H9 (cell line): Measurements from ENCODE around the gene PPP1R12A. TPM values are rescaled to one million over a fixed set of nuclear protein-coding genes. Genes with fewer than 3 reads are reported as not detected.

ENCODE experiments used
- DNase-seq: peaks from one replicate; pipeline ENCODE4 v3.0.0-alpha.2; 2017
- H2AFZ ChIP-seq: one replicate; pipeline ENCODE4 v1.6.1; 2013; ENCODE audit warnings: mild to moderate bottlenecking, low read length, control low read depth, moderate library complexity
- H2AK5ac ChIP-seq: 2 replicates; pipeline ENCODE4 v1.6.1; 2013; ENCODE audit warnings: low read length, control low read depth, mixed read lengths; ENCODE audit not compliant: insufficient read length
- H2BK120ac ChIP-seq: one replicate; pipeline ENCODE4 v1.6.1; 2013; ENCODE audit warnings: low read depth, mild to moderate bottlenecking, low read length, control low read depth, inconsistent platforms; ENCODE audit not compliant: poor library complexity, severe bottlenecking
- H2BK12ac ChIP-seq: 2 replicates; pipeline ENCODE4 v1.6.1; 2013; ENCODE audit warnings: low read length, control low read depth, mixed read lengths, low read depth; ENCODE audit not compliant: insufficient read length
- H2BK15ac ChIP-seq: 2 replicates; pipeline ENCODE4 v1.6.1; 2013; ENCODE audit warnings: low read depth, low read length, control low read depth
- H2BK20ac ChIP-seq: one replicate; pipeline ENCODE4 v1.6.1; 2013; ENCODE audit warnings: low read depth, mild to moderate bottlenecking, low read length, control low read depth, inconsistent platforms; ENCODE audit not compliant: poor library complexity, severe bottlenecking
- H2BK5ac ChIP-seq: 2 replicates; pipeline ENCODE4 v1.6.1; 2013; ENCODE audit warnings: low read length, control low read depth, mixed read lengths; ENCODE audit not compliant: insufficient read length
- H3K14ac ChIP-seq: 2 replicates; pipeline ENCODE4 v1.6.1; 2013; ENCODE audit warnings: low read length, control low read depth; ENCODE audit not compliant: insufficient read depth
- H3K18ac ChIP-seq: 2 replicates; pipeline ENCODE4 v1.6.1; 2013; ENCODE audit warnings: low read depth, mild to moderate bottlenecking, mixed read lengths, low read length, control low read depth; ENCODE audit not compliant: insufficient read length
- H3K23ac ChIP-seq: 2 replicates; pipeline ENCODE4 v1.6.1; 2013; ENCODE audit warnings: low read length, control low read depth, mixed read lengths, low read depth; ENCODE audit not compliant: insufficient read length
- H3K23me2 ChIP-seq: 2 replicates; pipeline ENCODE4 v1.6.1; 2013; ENCODE audit warnings: low read depth, mild to moderate bottlenecking, mixed read lengths, low read length, control low read depth; ENCODE audit not compliant: insufficient read length, poor library complexity, severe bottlenecking
- H3K27ac ChIP-seq: 2 replicates; pipeline ENCODE4 v1.5.1; 2013; ENCODE audit warnings: low read length, control low read depth, mixed read lengths, low read depth; ENCODE audit not compliant: insufficient read length
- H3K27me3 ChIP-seq: 2 replicates; pipeline ENCODE4 v1.6.1; 2013; ENCODE audit warnings: low read length, control low read depth, inconsistent platforms; ENCODE audit not compliant: insufficient read depth
- H3K4ac ChIP-seq: 2 replicates; pipeline ENCODE4 v1.6.1; 2013; ENCODE audit warnings: low read depth, mild to moderate bottlenecking, control low read depth, inconsistent platforms, low read length, moderate library complexity
- H3K4me1 ChIP-seq: 2 replicates; pipeline ENCODE4 v1.6.1; 2013; ENCODE audit warnings: low read length, control low read depth, inconsistent platforms; ENCODE audit not compliant: insufficient read depth
- H3K4me2 ChIP-seq: 2 replicates; pipeline ENCODE4 v1.6.1; 2013; ENCODE audit warnings: low read length, control low read depth, mixed read lengths; ENCODE audit not compliant: insufficient read length, insufficient read depth
- H3K56ac ChIP-seq: 2 replicates; pipeline ENCODE4 v1.6.1; 2013; ENCODE audit warnings: low read depth, mild to moderate bottlenecking, mixed read lengths, low read length, control low read depth; ENCODE audit not compliant: insufficient read length
- H3K79me1 ChIP-seq: 2 replicates; pipeline ENCODE4 v1.6.1; 2013; ENCODE audit warnings: low read depth, mild to moderate bottlenecking, moderate library complexity, low read length, control low read depth, inconsistent platforms; ENCODE audit not compliant: insufficient read depth, poor library complexity, severe bottlenecking
- H3K79me2 ChIP-seq: 2 replicates; pipeline ENCODE4 v1.6.1; 2013; ENCODE audit warnings: low read length, control low read depth, inconsistent platforms; ENCODE audit not compliant: insufficient read depth
- H3K9ac ChIP-seq: 2 replicates; pipeline ENCODE4 v1.6.1; 2013; ENCODE audit warnings: low read length, control low read depth, mixed read lengths; ENCODE audit not compliant: insufficient read length; ENCODE audit errors: extremely low read depth
- H3K9me3 ChIP-seq: one replicate; pipeline ENCODE4 v1.6.1; 2013; ENCODE audit warnings: low read depth, low read length, inconsistent platforms; ENCODE audit not compliant: control insufficient read depth
- H3T11ph ChIP-seq: one replicate; pipeline ENCODE4 v1.6.1; 2013; ENCODE audit warnings: mild to moderate bottlenecking, low read length, control low read depth, inconsistent platforms
- H4K20me1 ChIP-seq: one replicate; pipeline ENCODE4 v1.6.1; 2013; ENCODE audit not compliant: control insufficient read depth, insufficient read length, insufficient read depth
- H4K5ac ChIP-seq: 2 replicates; pipeline ENCODE4 v1.6.1; 2013; ENCODE audit warnings: low read depth, mild to moderate bottlenecking, mixed read lengths, low read length, control low read depth; ENCODE audit not compliant: insufficient read length
- H4K8ac ChIP-seq: replicated peaks from 2 replicates; pipeline ENCODE4 v1.6.1; 2013; ENCODE audit warnings: low read length, control low read depth, mixed read lengths, low read depth; ENCODE audit not compliant: insufficient read length
- H4K91ac ChIP-seq: 2 replicates; pipeline ENCODE4 v1.6.1; 2013; ENCODE audit warnings: low read depth, mild to moderate bottlenecking, moderate library complexity, mixed read lengths, low read length, control low read depth; ENCODE audit not compliant: insufficient read length
- H3K27ac Mint-ChIP-seq, 3 experiments: 2 replicates in 2 of 3; 3 replicates in 1 of 3; pipeline ENCODE4 v1.8.0; 2020 to 2021; ENCODE audit warnings: mixed read lengths in 3 of 3, mild to moderate bottlenecking in 1 of 3, moderate library complexity in 1 of 3
- H3K27me3 Mint-ChIP-seq: 2 replicates; pipeline ENCODE4 v1.8.0; 2021; ENCODE audit warnings: low read depth, mild to moderate bottlenecking, moderate library complexity, mixed read lengths
- H3K36me3 Mint-ChIP-seq, 3 experiments: 2 replicates in 2 of 3; 3 replicates in 1 of 3; pipeline ENCODE4 v1.8.0; 2020 to 2021; ENCODE audit warnings: low read depth in 3 of 3, mixed read lengths in 3 of 3; ENCODE audit not compliant: insufficient read depth in 1 of 3
- H3K4me1 Mint-ChIP-seq, 2 experiments: 2 replicates each; pipeline ENCODE4 v1.8.0; 2020; ENCODE audit warnings: mixed read lengths in 2 of 2
- H3K4me3 Mint-ChIP-seq, 2 experiments: 2 replicates in 1 of 2; 3 replicates in 1 of 2; pipeline ENCODE4 v1.8.0; 2020 to 2021; ENCODE audit warnings: mild to moderate bottlenecking in 2 of 2, mixed read lengths in 2 of 2, moderate library complexity in 1 of 2
- H3K9me3 Mint-ChIP-seq, 2 experiments: 2 replicates in 1 of 2; 3 replicates in 1 of 2; pipeline ENCODE4 v1.8.0; 2020; ENCODE audit warnings: mild to moderate bottlenecking in 2 of 2, mixed read lengths in 2 of 2, moderate library complexity in 1 of 2
- WGBS: extraction: QIAGEN DNeasy Blood & Tissue Kit; methylation state at CpG from one replicate; pipeline ENCODE4 v1.1.7; 2013; ENCODE audit warnings: missing lambda C conversion rate, low lambda C conversion rate, mixed read lengths; ENCODE audit not compliant: insufficient read length; ENCODE audit errors: extremely low coverage; 5-methylcytosine and 5-hydroxymethylcytosine counted together
- total RNA-seq: library from RNA; stranded (reverse); gene quantifications from 2 replicates; pipeline ENCODE4 v1.2.1, GENCODE V29; 2021
- TF ChIP-seq, protein P1 (sequence below): fragments of 200-600 bp; sonication (generic); conservative IDR thresholded peaks from 3 replicates; pipeline ENCODE4 v1.8.0; 2021; ENCODE audit warnings: antibody characterized with exemption, mild to moderate bottlenecking

The PPP1R12A gene
- total RNA-seq, 1 experiment from 2014 or later: 93.5 TPM

DNA sequence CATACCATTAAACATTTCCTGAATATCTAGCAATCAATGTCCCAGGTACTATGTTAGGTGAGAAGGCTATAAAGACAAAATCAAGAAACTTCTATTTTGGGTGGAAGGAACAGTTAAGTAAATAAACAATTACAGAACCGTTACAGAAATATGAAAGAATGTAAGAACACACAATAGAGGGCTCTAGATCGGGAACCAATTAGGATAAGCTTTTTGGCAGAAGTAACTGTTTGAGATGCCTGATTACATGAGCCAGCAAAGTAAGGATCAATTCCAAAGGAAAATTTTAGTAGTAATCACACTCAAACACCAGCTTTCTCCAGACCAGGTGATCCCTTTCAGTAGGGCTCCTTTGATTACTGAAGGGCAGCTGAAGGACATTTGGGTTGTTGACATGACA is 33.9 kb downstream of the PPP1R12A start:
- no peaks in the 10 kb centered on the region for H3K27me3 Mint-ChIP-seq
- Histone ChIP-seq H4K91ac (no peak overlapping the region), H3K4me2 (no peak overlapping the region), H2AFZ (no peak overlapping the region), H3K23me2 (no peaks in the 10 kb centered on the region), H3T11ph (no peak overlapping the region), H2BK120ac (no peak overlapping the region), H3K23ac (no peak overlapping the region), H3K27me3 (no peaks in the 10 kb centered on the region), H3K18ac (no peak overlapping the region), H4K20me1 (peaks cover 4% of the 10 kb centered on the region), H3K9me3 (no peaks in the 10 kb centered on the region), H3K27ac (no peak overlapping the region), H2AK5ac (no peak overlapping the region), H4K8ac (no peak overlapping the region), H3K9ac (no peak overlapping the region), H3K79me1 (peaks cover 7% of the 10 kb centered on the region), H2BK12ac (no peak overlapping the region), H3K4me1 (no peaks in the 10 kb centered on the region), H2BK15ac (no peak overlapping the region), H2BK5ac (no peak overlapping the region), H3K79me2 (peaks cover 14% of the 10 kb centered on the region; the same call in 1 of the 2 replicates), H3K56ac (no peak overlapping the region), H3K14ac (no peak overlapping the region), H4K5ac (no peak overlapping the region), H2BK20ac (no peak overlapping the region), H3K4ac (no peak overlapping the region)
- TF ChIP-seq, protein P1, sequence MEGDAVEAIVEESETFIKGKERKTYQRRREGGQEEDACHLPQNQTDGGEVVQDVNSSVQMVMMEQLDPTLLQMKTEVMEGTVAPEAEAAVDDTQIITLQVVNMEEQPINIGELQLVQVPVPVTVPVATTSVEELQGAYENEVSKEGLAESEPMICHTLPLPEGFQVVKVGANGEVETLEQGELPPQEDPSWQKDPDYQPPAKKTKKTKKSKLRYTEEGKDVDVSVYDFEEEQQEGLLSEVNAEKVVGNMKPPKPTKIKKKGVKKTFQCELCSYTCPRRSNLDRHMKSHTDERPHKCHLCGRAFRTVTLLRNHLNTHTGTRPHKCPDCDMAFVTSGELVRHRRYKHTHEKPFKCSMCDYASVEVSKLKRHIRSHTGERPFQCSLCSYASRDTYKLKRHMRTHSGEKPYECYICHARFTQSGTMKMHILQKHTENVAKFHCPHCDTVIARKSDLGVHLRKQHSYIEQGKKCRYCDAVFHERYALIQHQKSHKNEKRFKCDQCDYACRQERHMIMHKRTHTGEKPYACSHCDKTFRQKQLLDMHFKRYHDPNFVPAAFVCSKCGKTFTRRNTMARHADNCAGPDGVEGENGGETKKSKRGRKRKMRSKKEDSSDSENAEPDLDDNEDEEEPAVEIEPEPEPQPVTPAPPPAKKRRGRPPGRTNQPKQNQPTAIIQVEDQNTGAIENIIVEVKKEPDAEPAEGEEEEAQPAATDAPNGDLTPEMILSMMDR: no peak
- H3K9me3 Mint-ChIP-seq: no peaks in the 10 kb centered on the region
- no peak overlapping the region for H3K4me3 Mint-ChIP-seq
- DNase-seq: no peak
- H3K27ac Mint-ChIP-seq: no peak overlapping the region
- no CpG with 5 or more reads among the region's 2 CpGs for WGBS
- peaks cover 7 to 9% of the 10 kb centered on the region in 2 experiments for H3K4me1 Mint-ChIP-seq
- H3K36me3 Mint-ChIP-seq: no peaks in the 10 kb centered on the region
